Measurements from ENCODE around the gene MIS18BP1.
A peak's percentile ranks its signal among the peaks of the same experiment; 100 is the strongest.
"Not testable (repeated sequence)": the region's sequence is repeated elsewhere in the genome, so short reads cannot be mapped to it uniquely, and the experiment has no call there.

The MIS18BP1 gene

DNA sequence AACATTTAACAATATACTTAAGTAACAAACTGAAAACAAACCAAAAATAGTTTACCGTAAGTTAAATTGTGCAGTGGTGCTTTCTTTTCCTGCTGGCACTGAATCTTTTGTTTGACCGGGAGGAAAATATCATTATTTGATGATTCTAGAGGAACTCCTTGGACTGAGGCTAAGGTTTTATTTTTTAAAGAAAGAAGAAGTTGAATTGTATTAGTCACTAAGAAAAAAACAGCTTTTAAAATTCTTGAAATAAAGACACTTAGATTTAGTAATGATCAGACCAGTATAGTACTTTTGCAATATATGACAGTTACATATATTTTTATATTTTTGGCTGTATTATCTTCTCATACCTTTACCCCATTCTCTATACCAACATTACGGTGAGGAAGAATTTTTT, 10.3 kb downstream of the MIS18BP1 start:
- DNase-seq = no peak

- no peak for DNase-seq
Measured at GRCh38 chr14:45238988-45239387, 14.0 kb downstream of the MIS18BP1 start.

DNA sequence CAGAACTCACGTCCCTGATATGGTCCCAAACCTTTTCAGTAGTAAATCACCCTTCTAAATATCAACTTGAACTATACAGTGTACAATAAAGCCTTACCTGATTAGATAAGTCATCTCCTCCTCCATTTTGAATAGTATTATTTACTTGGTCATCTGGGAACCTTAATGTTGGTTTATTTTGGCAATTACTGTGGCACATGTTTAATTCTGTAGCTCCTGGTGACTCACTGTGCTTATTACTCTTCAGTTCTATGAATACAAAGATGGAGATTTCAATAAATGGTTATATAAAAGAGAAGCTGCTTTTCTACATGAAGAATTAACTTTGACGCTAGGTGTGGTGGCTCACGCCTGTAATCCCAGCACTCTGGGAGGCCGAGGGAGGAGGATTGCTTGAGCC, 25.4 kb downstream of the MIS18BP1 start:
- DNase-seq = no peak

GRCh38 chr14:45222485-45223262, 30.3 kb downstream of the MIS18BP1 start:
- DNase-seq = no peak

DNA sequence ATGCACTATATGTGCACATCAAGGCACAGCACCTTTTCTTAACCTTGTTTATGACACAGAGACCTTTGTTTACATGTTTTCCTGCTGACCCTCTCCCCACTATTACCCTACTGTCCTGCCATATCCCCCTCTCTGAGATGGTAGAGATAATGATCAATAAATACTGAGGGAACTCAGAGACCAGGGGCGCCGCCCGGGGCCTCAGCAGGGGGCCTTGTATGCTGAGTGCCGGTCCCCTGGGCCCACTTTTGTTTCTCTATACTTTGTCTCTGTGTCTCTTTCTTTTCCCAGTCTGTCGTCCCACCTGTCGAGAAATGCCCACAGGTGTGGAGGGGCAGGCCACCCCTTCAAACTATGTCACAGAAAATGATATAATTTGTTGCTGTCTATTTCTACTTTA, 38.7 kb downstream of the MIS18BP1 start:
- DNase-seq = not testable (repeated sequence)

DNA sequence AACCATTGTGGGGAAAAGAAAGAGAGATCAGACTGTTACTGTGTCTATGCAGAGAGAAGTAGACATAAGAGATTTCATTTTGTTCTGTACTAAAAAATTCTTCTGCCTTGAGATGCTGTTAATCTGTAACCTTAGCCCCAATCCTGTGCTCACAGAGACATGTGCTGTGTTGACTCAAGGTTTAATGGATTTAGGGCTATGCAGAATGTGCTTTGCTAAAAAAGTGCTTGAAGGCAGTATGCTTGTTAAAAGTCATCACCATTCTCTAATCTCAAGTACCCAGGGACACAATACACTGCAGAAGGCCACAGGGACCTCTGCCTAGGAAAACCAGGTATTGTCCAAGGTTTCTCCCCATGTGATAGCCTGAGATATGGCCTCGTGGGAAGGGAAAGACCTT, 39.3 kb downstream of the MIS18BP1 start:
- DNase-seq = not testable (repeated sequence)

- no peak for DNase-seq
Measured at GRCh38 chr14:45212231-45212630, 40.8 kb downstream of the MIS18BP1 start.

GRCh38 chr14:45211295-45211694, 41.7 kb downstream of the MIS18BP1 start:
- no peak for DNase-seq

GRCh38 chr14:45210159-45210558, 42.8 kb downstream of the MIS18BP1 start:
- no peak for DNase-seq

GRCh38 chr14:45204241-45204640, 48.8 kb downstream of the MIS18BP1 start:
- no peak for DNase-seq

- peak; percentile 12 for DNase-seq
Measured at GRCh38 chr14:45201905-45202304, 51.1 kb downstream of the MIS18BP1 start.

DNA sequence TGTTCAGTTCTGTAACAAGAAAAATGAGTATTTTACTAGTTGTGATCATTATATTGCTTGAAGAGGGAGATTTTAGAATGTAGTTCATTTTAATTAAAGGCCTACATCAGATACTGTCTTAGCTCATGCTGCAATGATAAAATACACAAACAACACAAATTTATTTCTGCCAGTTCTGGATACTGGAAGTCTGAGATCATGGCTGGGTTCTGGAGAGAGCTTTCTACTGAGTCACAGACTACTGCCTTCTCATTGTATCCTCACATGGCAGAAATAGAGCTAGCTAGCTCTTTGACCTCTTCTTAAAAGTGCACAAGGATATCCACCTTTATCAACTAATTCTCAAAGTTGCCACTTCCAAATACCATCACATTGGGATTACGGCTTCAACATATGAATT, 53.8 kb downstream of the MIS18BP1 start:
- no peak for DNase-seq

DNA sequence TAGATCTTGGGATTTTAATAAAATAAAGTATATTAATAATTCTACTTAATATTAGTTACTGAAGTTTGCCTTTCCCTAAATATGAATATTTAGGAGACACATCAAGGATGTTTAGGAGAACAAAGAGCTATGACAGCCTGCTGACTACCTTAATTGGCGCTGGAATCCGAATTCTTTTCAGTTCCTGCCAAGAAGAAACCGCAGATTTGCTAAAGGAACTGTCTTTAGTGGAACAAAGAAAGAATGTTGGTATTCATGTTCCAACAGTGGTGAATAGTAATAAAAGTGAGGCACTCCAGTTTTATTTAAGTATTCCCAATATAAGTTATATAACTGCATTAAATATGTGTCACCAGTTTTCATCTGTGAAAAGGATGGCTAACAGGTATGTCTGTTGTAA, 54.5 kb downstream of the MIS18BP1 start:
- no peak for DNase-seq

- DNase-seq = no peak
Measured at GRCh38 chr14:45194964-45195363, 58.0 kb downstream of the MIS18BP1 start.

GRCh38 chr14:45185100-45185814, 67.7 kb downstream of the MIS18BP1 start:
- DNase-seq = no peak

GRCh38 chr14:45181806-45182205, 71.2 kb downstream of the MIS18BP1 start:
- no peak for DNase-seq

DNA sequence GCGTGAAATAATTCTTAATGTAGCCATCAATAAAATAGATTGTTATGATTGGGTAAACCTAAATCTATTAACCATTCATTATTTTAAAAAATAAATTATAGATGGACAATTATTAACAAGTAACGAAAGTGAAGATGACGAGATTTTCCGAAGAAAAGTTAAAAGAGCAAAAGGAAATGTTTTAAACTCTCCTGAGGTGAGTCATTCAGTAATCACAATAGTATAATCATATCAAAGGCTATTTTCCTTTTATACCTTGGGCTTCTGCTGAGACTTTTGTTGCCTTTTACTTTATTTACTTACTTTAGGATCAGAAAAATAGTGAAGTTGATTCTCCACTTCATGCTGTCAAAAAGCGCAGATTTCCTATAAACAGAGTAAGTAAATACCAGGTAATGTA, 71.7 kb downstream of the MIS18BP1 start:
- no peak for DNase-seq

DNA sequence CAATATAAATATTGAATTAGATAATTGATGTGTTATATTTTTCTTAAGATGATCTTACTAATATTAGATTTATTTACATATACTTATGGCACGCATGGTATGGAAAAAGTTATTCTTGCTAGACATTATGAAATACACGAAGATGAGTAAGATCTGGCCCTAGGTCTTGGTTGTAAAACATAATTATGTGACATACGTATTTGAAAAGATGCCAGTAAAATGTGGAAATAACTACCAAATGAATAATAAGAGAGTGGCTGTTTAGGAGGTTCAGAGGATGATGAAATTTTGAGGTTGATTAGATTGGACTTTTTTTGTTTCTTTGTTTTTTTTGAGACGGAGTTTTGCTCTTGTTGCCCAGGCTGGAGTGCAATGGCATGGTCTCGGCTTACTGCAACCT, 75.9 kb downstream of the MIS18BP1 start:
- no peak for DNase-seq

DNA sequence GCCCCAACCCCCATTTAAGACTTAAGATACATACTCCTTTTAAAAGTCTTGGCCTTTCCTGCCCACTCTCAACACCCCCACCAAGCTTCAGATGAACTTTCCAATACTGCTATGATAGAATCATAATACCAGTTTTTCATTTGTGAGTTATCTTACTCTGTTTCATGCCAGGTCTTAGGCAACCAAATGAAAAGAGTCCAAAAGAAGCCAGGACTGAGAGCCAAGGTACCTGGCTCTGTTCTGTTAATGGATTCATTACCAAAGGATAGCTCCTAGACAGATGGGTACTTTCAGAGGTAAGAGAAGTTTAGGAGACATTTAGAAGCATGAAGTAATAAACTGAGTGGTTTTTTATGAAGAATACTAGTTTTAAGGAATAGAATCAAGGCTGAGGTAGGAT, 83.1 kb downstream of the MIS18BP1 start:
- no peak for DNase-seq

GRCh38 chr14:45156067-45156466, 96.9 kb downstream of the MIS18BP1 start:
- DNase-seq = no peak

Measured in CD4-positive, alpha-beta T cell treated with Interleukin-10 for 1 hour (primary cell).